NCI-H1436 treated with DMSO at 0.1 percent for 48 hours (cell line): Measurements from ENCODE around the gene USP4.
"Not testable (repeated sequence)": the region's sequence is repeated elsewhere in the genome, so short reads cannot be mapped to it uniquely, and the experiment has no call there.

Experiments used
- DNase-seq: peaks from one replicate; lab custom pipeline; 2025; lab: John Stamatoyannopoulos, UW

The USP4 gene

GRCh38 chr3:49339941-49340800 is at the start of gene USP4:
Gene USP4, minus strand, starts transcription at chr3:49340053. Its CDS starts 29 bp downstream, at chr3:49340024.
- peak; percentile 34 for DNase-seq

GRCh38 chr3:49389297-49389696 is 49.4 kb upstream of the USP4 start:
- DNase-seq: no peak

GRCh38 chr3:49388289-49388820 is 48.5 kb upstream of the USP4 start:
- no peak for DNase-seq

- DNase-seq: no peak
Observed at GRCh38 chr3:49387721-49388120, 47.9 kb upstream of the USP4 start.

- DNase-seq: no peak
Observed at GRCh38 chr3:49386056-49386756, 46.4 kb upstream of the USP4 start.

- DNase-seq: no peak
Observed at GRCh38 chr3:49385617-49386016, 45.8 kb upstream of the USP4 start.

- DNase-seq: no peak
Observed at GRCh38 chr3:49383387-49383786, 43.5 kb upstream of the USP4 start.

GRCh38 chr3:49378249-49378895 is 38.5 kb upstream of the USP4 start:
- DNase-seq: no peak

- DNase-seq: no peak
Observed at GRCh38 chr3:49377483-49377882, 37.6 kb upstream of the USP4 start.

- DNase-seq: no peak
Observed at GRCh38 chr3:49371946-49372345, 32.1 kb upstream of the USP4 start.

GRCh38 chr3:49370585-49371290 is 30.9 kb upstream of the USP4 start:
- DNase-seq: no peak

- DNase-seq: no peak
Observed at GRCh38 chr3:49362561-49362960, 22.7 kb upstream of the USP4 start.

- DNase-seq: no peak
Observed at GRCh38 chr3:49359623-49360022, 19.8 kb upstream of the USP4 start.

GRCh38 chr3:49358884-49359225 is 19.0 kb upstream of the USP4 start:
- no peak for DNase-seq

- DNase-seq: peak; percentile 4
Observed at GRCh38 chr3:49358217-49358883, 18.5 kb upstream of the USP4 start, which contains the start of gene GPX1. Gene GPX1, minus strand, starts transcription at chr3:49358353. Its CDS starts 75 bp downstream, at chr3:49358278.

GRCh38 chr3:49357443-49358216 is 17.8 kb upstream of the USP4 start:
- not testable (repeated sequence) for DNase-seq

GRCh38 chr3:49357095-49357442 is 17.2 kb upstream of the USP4 start:
- not testable (repeated sequence) for DNase-seq

GRCh38 chr3:49352890-49353421 is 13.1 kb upstream of the USP4 start:
- DNase-seq: no peak

GRCh38 chr3:49352281-49352680 is 12.4 kb upstream of the USP4 start:
- DNase-seq: no peak

- no peak for DNase-seq
Observed at GRCh38 chr3:49351521-49352011, 11.7 kb upstream of the USP4 start.
